Measurements from ENCODE around the gene CLEC9A. TPM values are rescaled to one million over a fixed set of nuclear protein-coding genes. Genes with fewer than 3 reads are reported as not detected.

The CLEC9A gene
- polyA plus RNA-seq, 1 experiment = not detected

- TF ChIP-seq CTCF (IDR thresholded peaks at IDR 0.05; ENCODE audit: insufficient read depth, low read depth, low read length) = no peak
- H3K4me3 ChIP-seq (ENCODE audit: low read depth, low read length) = no peak overlapping the region
- no peak for DNase-seq (ENCODE audit: low read depth)
- H3K27me3 ChIP-seq (ENCODE audit: control insufficient read depth, insufficient read depth, low read length) = no peaks in the 10 kb centered on the region
- no peaks in the 10 kb centered on the region for H3K36me3 ChIP-seq (ENCODE audit: control insufficient read depth, insufficient read depth, low read length)
- ChIA-PET POLR2A (no interaction called here), CTCF (no interaction called here)
These were observed 45.0 kb downstream of the CLEC9A start for GRCh38 chr12:10075451-10075850.

- no peak for TF ChIP-seq CTCF (IDR thresholded peaks at IDR 0.05; ENCODE audit: insufficient read depth, low read depth, low read length)
- H3K27me3 ChIP-seq (ENCODE audit: control insufficient read depth, insufficient read depth, low read length) = no peaks in the 10 kb centered on the region
- no peak for DNase-seq (ENCODE audit: low read depth)
- H3K4me3 ChIP-seq (ENCODE audit: low read depth, low read length) = no peak overlapping the region
- POLR2A ChIA-PET = no interaction called here
- CTCF ChIA-PET = no interaction called here
- no peaks in the 10 kb centered on the region for H3K36me3 ChIP-seq (ENCODE audit: control insufficient read depth, insufficient read depth, low read length)
These were observed 51.8 kb downstream of the CLEC9A start for GRCh38 chr12:10082117-10082874.

GRCh38 chr12:10084733-10085132 lies 54.3 kb downstream of the CLEC9A start:
- H3K36me3 ChIP-seq (ENCODE audit: control insufficient read depth, insufficient read depth, low read length) = no peaks in the 10 kb centered on the region
- no peaks in the 10 kb centered on the region for H3K27me3 ChIP-seq (ENCODE audit: control insufficient read depth, insufficient read depth, low read length)
- DNase-seq (ENCODE audit: low read depth) = no peak
- POLR2A ChIA-PET = interaction anchor here (0.7 kb wide), 1 partner anchor 100 kb away, joined by 9 read pairs; no protein-coding TSS in a partner anchor
- CTCF ChIA-PET = no interaction called here
- H3K4me3 ChIP-seq (ENCODE audit: low read depth, low read length) = no peak overlapping the region
- no peak for TF ChIP-seq CTCF (IDR thresholded peaks at IDR 0.05; ENCODE audit: insufficient read depth, low read depth, low read length)

GRCh38 chr12:10086387-10086786 lies 55.9 kb downstream of the CLEC9A start:
- ChIA-PET POLR2A (no interaction called here), CTCF (no interaction called here)
- no peak for DNase-seq (ENCODE audit: low read depth)
- H3K36me3 ChIP-seq (ENCODE audit: control insufficient read depth, insufficient read depth, low read length) = no peaks in the 10 kb centered on the region
- H3K27me3 ChIP-seq (ENCODE audit: control insufficient read depth, insufficient read depth, low read length) = no peaks in the 10 kb centered on the region
- TF ChIP-seq CTCF (IDR thresholded peaks at IDR 0.05; ENCODE audit: insufficient read depth, low read depth, low read length) = no peak
- no peak overlapping the region for H3K4me3 ChIP-seq (ENCODE audit: low read depth, low read length)

GRCh38 chr12:10088031-10088430 lies 57.5 kb downstream of the CLEC9A start:
- TF ChIP-seq CTCF (IDR thresholded peaks at IDR 0.05; ENCODE audit: insufficient read depth, low read depth, low read length) = no peak
- DNase-seq (ENCODE audit: low read depth) = no peak
- Histone ChIP-seq H3K36me3 (ENCODE audit: control insufficient read depth, insufficient read depth, low read length) (no peaks in the 10 kb centered on the region), H3K4me3 (ENCODE audit: low read depth, low read length) (no peak overlapping the region), H3K27me3 (ENCODE audit: control insufficient read depth, insufficient read depth, low read length) (no peaks in the 10 kb centered on the region)
- ChIA-PET POLR2A (no interaction called here), CTCF (interaction anchor here (1.0 kb wide), 1 partner anchor 8 kb away, joined by 3 read pairs; no protein-coding TSS in a partner anchor)

Measured in BJ (cell line).